ENCODE results near the gene THADA.

The THADA gene

GRCh38 chr2:43383533-43383932 lies 212.3 kb downstream of the THADA start:
- DNase-seq = no peak

- no peak for DNase-seq
Observed at GRCh38 chr2:43379494-43379893, 216.3 kb downstream of the THADA start.

GRCh38 chr2:43377327-43377726 lies 218.5 kb downstream of the THADA start:
- no peak for DNase-seq

- DNase-seq = no peak
Observed at GRCh38 chr2:43376523-43377198, 219.2 kb downstream of the THADA start.

GRCh38 chr2:43375746-43376522 lies 219.9 kb downstream of the THADA start:
- no peak for DNase-seq

- no peak for DNase-seq
Observed at GRCh38 chr2:43372416-43373081, 223.3 kb downstream of the THADA start.

- DNase-seq = no peak
Observed at GRCh38 chr2:43370705-43371104, 225.1 kb downstream of the THADA start.

- no peak for DNase-seq
Observed at GRCh38 chr2:43370146-43370545, 225.7 kb downstream of the THADA start.

- no peak for DNase-seq
Observed at GRCh38 chr2:43368483-43369385, 227.1 kb downstream of the THADA start.

GRCh38 chr2:43367012-43367782 lies 228.6 kb downstream of the THADA start:
- DNase-seq = no peak

GRCh38 chr2:43363120-43363519 lies 232.7 kb downstream of the THADA start:
- no peak for DNase-seq

- DNase-seq = no peak
Observed at GRCh38 chr2:43361286-43361685, 234.6 kb downstream of the THADA start.

GRCh38 chr2:43360137-43360536 lies 235.7 kb downstream of the THADA start:
- DNase-seq = no peak

GRCh38 chr2:43358410-43359201 lies 237.2 kb downstream of the THADA start:
- DNase-seq = no peak

GRCh38 chr2:43356774-43357173 lies 239.1 kb downstream of the THADA start:
- no peak for DNase-seq

- DNase-seq = no peak
Observed at GRCh38 chr2:43355399-43355798, 240.4 kb downstream of the THADA start.

- no peak for DNase-seq
Observed at GRCh38 chr2:43349904-43350303, 245.9 kb downstream of the THADA start.

GRCh38 chr2:43348908-43349661 lies 246.8 kb downstream of the THADA start:
- DNase-seq = no peak

- no peak for DNase-seq
Observed at GRCh38 chr2:43347746-43348145, 248.1 kb downstream of the THADA start.

Measured in CD4-positive, alpha-beta T cell treated with Interleukin-4 for 4 hours (primary cell).